Activated CD8-positive, alpha-beta memory T cell treated with anti-CD3 and anti-CD28 coated beads, Interleukin-2, amount 50 U/mL, for 4 hours (primary cell): ENCODE results near the gene LRRC47.
"Not testable (repeated sequence)": the region's sequence is repeated elsewhere in the genome, so short reads cannot be mapped to it uniquely, and the experiment has no call there.

Source experiments
- DNase-seq: peaks from one replicate; pipeline ENCODE4 v3.0.0-alpha.2; 2020

The LRRC47 gene

GRCh38 chr1:3771108-3772026 is 24.9 kb downstream of the LRRC47 start:
- DNase-seq = no peak

GRCh38 chr1:3770047-3770765 is 26.1 kb downstream of the LRRC47 start:
- no peak for DNase-seq

GRCh38 chr1:3768811-3769390 is 27.4 kb downstream of the LRRC47 start:
- DNase-seq = no peak

- DNase-seq = no peak
These were observed 28.9 kb downstream of the LRRC47 start for GRCh38 chr1:3767328-3767925.

GRCh38 chr1:3763351-3764125 is 32.8 kb downstream of the LRRC47 start:
- no peak for DNase-seq

GRCh38 chr1:3762873-3763228 is 33.4 kb downstream of the LRRC47 start:
- no peak for DNase-seq

- DNase-seq = no peak
These were observed 34.0 kb downstream of the LRRC47 start for GRCh38 chr1:3762151-3762872.

- DNase-seq = no peak
These were observed 34.8 kb downstream of the LRRC47 start for GRCh38 chr1:3761296-3762010.

- DNase-seq = no peak
These were observed 36.5 kb downstream of the LRRC47 start for GRCh38 chr1:3759796-3760195.

GRCh38 chr1:3759164-3759563 is 37.1 kb downstream of the LRRC47 start:
- no peak for DNase-seq

- DNase-seq = no peak
These were observed 39.9 kb downstream of the LRRC47 start for GRCh38 chr1:3756394-3756793.

- no peak for DNase-seq
These were observed 42.4 kb downstream of the LRRC47 start for GRCh38 chr1:3753656-3754454.

- DNase-seq = no peak
These were observed 43.8 kb downstream of the LRRC47 start, which contains the start of gene CCDC27 for GRCh38 chr1:3752400-3752945. Gene CCDC27, plus strand, starts transcription at chr1:3752450. Its CDS starts 32 bp downstream, at chr1:3752482.

GRCh38 chr1:3750741-3751140 is 45.6 kb downstream of the LRRC47 start:
- DNase-seq = no peak

- DNase-seq = no peak
These were observed 46.8 kb downstream of the LRRC47 start for GRCh38 chr1:3749512-3749911.

GRCh38 chr1:3748316-3748900 is 47.9 kb downstream of the LRRC47 start:
- not testable (repeated sequence) for DNase-seq

- DNase-seq = no peak
These were observed 48.4 kb downstream of the LRRC47 start for GRCh38 chr1:3747903-3748302.

GRCh38 chr1:3747522-3747848 is 48.8 kb downstream of the LRRC47 start:
- no peak for DNase-seq

- DNase-seq = peak; percentile 89
These were observed 49.3 kb downstream of the LRRC47 start for GRCh38 chr1:3746830-3747521.
